Right cardiac atrium (tissue), 5 donors: Measurements from ENCODE around the gene IGSF6. TPM values are rescaled to one million over a fixed set of nuclear protein-coding genes. Genes with fewer than 3 reads are reported as not detected.
A peak's percentile ranks its signal among the peaks of the same experiment; 100 is the strongest.
"Not testable (repeated sequence)": the region's sequence is repeated elsewhere in the genome, so short reads cannot be mapped to it uniquely, and the experiment has no call there.

Source experiments
- ATAC-seq, 2 donors: fragments of 200-7000 bp; cut with Tn5 transposase; one replicate each; pipeline versions ENCODE4 v1.8.0 to v1.9.1; 2020; ENCODE audit warnings: moderate library complexity in 2 of 2, mild to moderate bottlenecking in 1 of 2
- DNase-seq, 3 donors: peaks; one replicate each; pipeline ENCODE4 v3.0.0-alpha.2; 2020
- H3K27ac ChIP-seq: one replicate; pipeline ENCODE4 v1.5.1; 2013; ENCODE audit warnings: mild to moderate bottlenecking, low read length, control low read depth, moderate library complexity
- H3K27me3 ChIP-seq: one replicate; pipeline ENCODE4 v1.6.1; 2013; ENCODE audit not compliant: control insufficient read depth, insufficient read depth
- H3K4me1 ChIP-seq: one replicate; pipeline ENCODE4 v1.6.1; 2013; ENCODE audit warnings: low read length; ENCODE audit not compliant: control insufficient read depth, insufficient read depth
- H3K4me3 ChIP-seq: one replicate; pipeline ENCODE4 v1.5.1; 2013; ENCODE audit warnings: low read length, control low read depth
- H3K9me3 ChIP-seq: one replicate; pipeline ENCODE4 v1.6.1; 2013; ENCODE audit warnings: low read length; ENCODE audit not compliant: control insufficient read depth
- WGBS: extraction: QIAGEN DNeasy Blood & Tissue Kit; methylation state at CpG from one replicate; pipeline ENCODE4 v1.1.7; 2013; 5-methylcytosine and 5-hydroxymethylcytosine counted together
- intact Hi-C, 4 donors: fragments of 100-400 bp; cut with DNase I; formaldehyde crosslinking; loops; one replicate each; pipeline versions ENCODE4 v1.11.0 to v1.14.0; 2022 to 2023
- polyA plus RNA-seq: library from polyadenylated mRNA; stranded (reverse); fragments of 200-250 nt; gene quantifications from one replicate; pipeline ENCODE4 v1.2.3, GENCODE V29; 2013
- total RNA-seq, 4 donors: library from RNA; stranded (reverse); fragmentation: NEBNext Ultra II Directional; extraction: Animal tissue kit (Norgen Biotek cat#: 25700); gene quantifications; one replicate each; pipeline ENCODE4 v1.2.1, GENCODE V29; 2021
- donor health status: healthy with polysubstance abuse.
- donor health status: DM: no; HTN: yes; CAD: no.
- donor health status: DM: no; HTN: no; CAD: no.
- donor health status: DM: no; HTN: yes; CAD: no; lungs with severe emphysema.
- donor health status: DM: yes; HTN: yes; CAD: no.

IGSF6 gene
- total and polyA plus RNA-seq, 5 donors = 0.88 to 4.3 (median 1.6) TPM

GRCh38 chr16:21629616-21630539, 22.5 kb downstream of the IGSF6 start:
- H3K27me3 ChIP-seq, intact Hi-C loops, H3K4me3 ChIP-seq, DNase-seq, H3K4me1 ChIP-seq, H3K9me3 ChIP-seq, ATAC-seq, H3K27ac ChIP-seq: not testable (repeated sequence)
- 98% methylated on average over 37 of the region's 37 CpGs for WGBS

- H3K27me3 ChIP-seq = no peaks in the 10 kb centered on the region
- no peaks in the 10 kb centered on the region for H3K9me3 ChIP-seq
- no peak overlapping the region for H3K27ac ChIP-seq
- no peaks in the 10 kb centered on the region for H3K4me1 ChIP-seq
- WGBS = 94% methylated on average over 5 of the region's 5 CpGs
- no peak overlapping the region for H3K4me3 ChIP-seq
- DNase-seq (no peak), ATAC-seq (no peak)
- intact Hi-C loops = no loop called here
Measured at GRCh38 chr16:21628772-21629171, 23.6 kb downstream of the IGSF6 start.

- no peak for DNase-seq
- ATAC-seq = no peak
- no peaks in the 10 kb centered on the region for H3K4me1 ChIP-seq
- no peaks in the 10 kb centered on the region for H3K9me3 ChIP-seq
- no peak overlapping the region for H3K27ac ChIP-seq
- WGBS = 98% methylated on average over 5 of the region's 5 CpGs
- intact Hi-C loops = no loop called here
- H3K4me3 ChIP-seq = no peak overlapping the region
- no peaks in the 10 kb centered on the region for H3K27me3 ChIP-seq
Measured at GRCh38 chr16:21628121-21628726, 24.2 kb downstream of the IGSF6 start.

GRCh38 chr16:21626659-21627277, 25.6 kb downstream of the IGSF6 start:
- Histone ChIP-seq H3K27me3 (no peaks in the 10 kb centered on the region), H3K4me3 (no peak overlapping the region), H3K27ac (no peak overlapping the region), H3K4me1 (no peaks in the 10 kb centered on the region), H3K9me3 (no peaks in the 10 kb centered on the region)
- ATAC-seq = peak in 1 of 2 donors; percentile 70
- DNase-seq = no peak
- WGBS = 43% methylated on average over 6 of the region's 6 CpGs
- intact Hi-C loops = no loop called here

GRCh38 chr16:21625026-21625425, 27.4 kb downstream of the IGSF6 start:
- Histone ChIP-seq H3K4me3 (no peak overlapping the region), H3K4me1 (no peaks in the 10 kb centered on the region), H3K9me3 (no peaks in the 10 kb centered on the region), H3K27me3 (no peaks in the 10 kb centered on the region), H3K27ac (no peak overlapping the region)
- ATAC-seq (no peak), DNase-seq (no peak)
- intact Hi-C loops = no loop called here
- 74% methylated on average over 1 of the region's 1 CpG for WGBS

GRCh38 chr16:21622545-21622944, 29.9 kb downstream of the IGSF6 start:
- no peaks in the 10 kb centered on the region for H3K27me3 ChIP-seq
- no peak for DNase-seq
- ATAC-seq = no peak
- H3K9me3 ChIP-seq = no peaks in the 10 kb centered on the region
- 100% methylated on average over 1 of the region's 1 CpG for WGBS
- H3K27ac ChIP-seq = no peak overlapping the region
- H3K4me1 ChIP-seq = no peaks in the 10 kb centered on the region
- intact Hi-C loops = no loop called here
- H3K4me3 ChIP-seq = no peak overlapping the region

- Histone ChIP-seq H3K27ac (no peak overlapping the region), H3K27me3 (no peaks in the 10 kb centered on the region), H3K9me3 (no peaks in the 10 kb centered on the region), H3K4me3 (no peak overlapping the region), H3K4me1 (no peaks in the 10 kb centered on the region)
- intact Hi-C loops = no loop called here
- ATAC-seq = no peak
- no peak for DNase-seq
Measured at GRCh38 chr16:21620592-21620991, 31.8 kb downstream of the IGSF6 start.

- ATAC-seq = no peak
- H3K9me3 ChIP-seq = no peaks in the 10 kb centered on the region
- WGBS = 77% methylated on average over 4 of the region's 4 CpGs
Measured at GRCh38 chr16:21619765-21620425, 32.5 kb downstream of the IGSF6 start.

GRCh38 chr16:21618281-21618680, 34.1 kb downstream of the IGSF6 start:
- WGBS = 94% methylated on average over 5 of the region's 5 CpGs
- no peaks in the 10 kb centered on the region for H3K9me3 ChIP-seq
- intact Hi-C loops = no loop called here
- no peak for DNase-seq
- no peaks in the 10 kb centered on the region for H3K27me3 ChIP-seq
- H3K27ac ChIP-seq = no peak overlapping the region
- H3K4me3 ChIP-seq = no peak overlapping the region
- no peak for ATAC-seq
- peaks cover under 1% of the 10 kb centered on the region for H3K4me1 ChIP-seq

More at GRCh38 chr16:21619765-21620425, 32.5 kb downstream of the IGSF6 start:
- DNase-seq = no peak
- H3K4me1 ChIP-seq = no peaks in the 10 kb centered on the region
- H3K27ac ChIP-seq = no peak overlapping the region
- H3K27me3 ChIP-seq = no peaks in the 10 kb centered on the region
- H3K4me3 ChIP-seq = no peak overlapping the region
- intact Hi-C loops = no loop called here

- ATAC-seq (no peak), DNase-seq (no peak)
- Histone ChIP-seq H3K27me3 (no peaks in the 10 kb centered on the region), H3K9me3 (no peaks in the 10 kb centered on the region), H3K27ac (no peak overlapping the region), H3K4me3 (no peak overlapping the region), H3K4me1 (peaks cover 2% of the 10 kb centered on the region)
- intact Hi-C loops = no loop called here
- WGBS = 91% methylated on average over 3 of the region's 3 CpGs
Measured at GRCh38 chr16:21617607-21618006, 34.8 kb downstream of the IGSF6 start.

GRCh38 chr16:21614896-21615295, 37.5 kb downstream of the IGSF6 start:
- DNase-seq = no peak
- Histone ChIP-seq H3K4me1 (peaks cover 5% of the 10 kb centered on the region), H3K9me3 (no peaks in the 10 kb centered on the region), H3K4me3 (no peak overlapping the region), H3K27me3 (no peaks in the 10 kb centered on the region), H3K27ac (no peak overlapping the region)
- intact Hi-C loops = no loop called here
- no peak for ATAC-seq
- 97% methylated on average over 3 of the region's 3 CpGs for WGBS
